Mononuclear cell (primary cell): ENCODE measurements around the gene TFDP1. TPM values are rescaled to one million over a fixed set of nuclear protein-coding genes. Genes with fewer than 3 reads are reported as not detected.

Experiments used
- H3K27me3 ChIP-seq: 2 replicates; pipeline ENCODE4 v1.6.0; 2011; ENCODE audit warnings: low read length, control low read depth; ENCODE audit not compliant: insufficient read depth
- H3K4me1 ChIP-seq: 2 replicates; pipeline ENCODE4 v1.5.1; 2011; ENCODE audit warnings: mild to moderate bottlenecking, low read length, control low read depth; ENCODE audit not compliant: insufficient read depth
- H3K4me3 ChIP-seq: 2 replicates; pipeline ENCODE4 v1.5.1; 2011; ENCODE audit warnings: mild to moderate bottlenecking, low read length, moderate library complexity
- H3K9me3 ChIP-seq: 2 replicates; pipeline ENCODE4 v1.5.1; 2011; ENCODE audit warnings: low read depth, mild to moderate bottlenecking, control low read depth, low read length
- total RNA-seq: library from RNA; depleted of rRNA; stranded (reverse); fragments of >200 nt; gene quantifications from one replicate; pipeline ENCODE4 v1.2.3, GENCODE V29; 2012

Gene TFDP1
- 20.3 TPM for total RNA-seq

GRCh38 chr13:113584205-113584869, at the start of gene TFDP1:
TFDP1 (plus strand) TSS chr13:113584753; CDS start chr13:113585838, 1,085 bp downstream.
- H3K4me3 ChIP-seq = peak within 1 kb of the TSS; percentile 45
- no peaks in the 10 kb centered on the region for H3K27me3 ChIP-seq
- peaks cover 30% of the 10 kb centered on the region for H3K4me1 ChIP-seq
- no peaks in the 10 kb centered on the region for H3K9me3 ChIP-seq

DNA sequence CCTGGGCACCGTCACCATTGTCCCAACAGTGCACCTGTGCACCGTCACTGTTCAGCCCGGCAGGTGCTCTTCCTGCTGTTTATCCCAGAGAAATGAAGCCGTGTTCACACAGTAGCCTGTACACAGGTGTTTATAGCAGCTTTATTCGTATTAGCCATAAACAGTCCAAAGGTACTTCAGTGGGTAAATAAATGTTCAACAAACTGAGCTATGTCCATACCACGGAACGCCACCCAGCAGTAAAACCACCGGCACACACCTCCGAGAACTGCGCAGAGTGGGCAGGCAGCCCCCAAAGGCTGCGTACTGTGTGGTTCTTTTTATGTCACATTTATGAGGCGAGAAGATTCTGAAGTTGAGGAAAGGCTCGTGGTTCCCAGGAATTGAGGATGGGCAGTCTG, 49.2 kb upstream of the TFDP1 start:
- H3K4me1 ChIP-seq = no peaks in the 10 kb centered on the region
- H3K4me3 ChIP-seq = no peak overlapping the region
- no peaks in the 10 kb centered on the region for H3K27me3 ChIP-seq
- H3K9me3 ChIP-seq = no peaks in the 10 kb centered on the region

DNA sequence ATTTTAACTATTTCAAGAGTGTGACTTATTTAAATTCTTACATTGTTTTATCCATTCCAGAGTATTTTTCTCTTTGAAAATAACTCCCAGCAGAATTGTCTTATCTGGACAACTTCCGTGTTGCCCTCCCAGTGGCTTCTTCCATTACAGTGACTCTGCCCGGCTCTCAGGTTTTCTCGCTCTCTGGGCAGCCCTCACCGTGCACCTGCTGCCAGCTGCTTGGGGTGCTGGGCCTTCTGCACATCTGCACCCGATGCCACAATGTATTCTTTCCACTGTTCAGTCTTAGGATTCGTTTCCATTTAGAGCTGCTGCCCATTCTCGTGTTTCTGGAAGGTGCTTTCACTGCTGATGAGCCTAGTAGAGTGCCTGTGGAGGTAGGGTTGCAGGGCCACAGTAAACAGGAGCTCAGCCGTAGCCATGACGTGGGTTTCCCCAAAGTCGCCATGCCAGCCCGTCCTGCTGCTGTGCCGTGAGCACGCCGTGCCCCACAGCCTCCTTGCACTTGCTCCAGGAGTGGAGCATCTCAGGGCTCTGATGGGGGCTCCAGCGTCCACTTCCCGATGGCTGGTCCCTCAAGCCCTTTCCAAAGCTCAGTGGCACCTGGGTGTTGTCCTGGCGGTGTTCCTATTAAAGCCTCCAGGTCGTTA, 48.0 kb upstream of the TFDP1 start:
- no peaks in the 10 kb centered on the region for H3K4me1 ChIP-seq
- no peaks in the 10 kb centered on the region for H3K27me3 ChIP-seq
- H3K4me3 ChIP-seq = no peak overlapping the region
- H3K9me3 ChIP-seq = peaks cover 6% of the 10 kb centered on the region

- H3K27me3 ChIP-seq = no peaks in the 10 kb centered on the region
- peaks cover 6% of the 10 kb centered on the region for H3K9me3 ChIP-seq
- no peak overlapping the region for H3K4me3 ChIP-seq
- no peaks in the 10 kb centered on the region for H3K4me1 ChIP-seq
Observed at GRCh38 chr13:113537205-113537604, 47.3 kb upstream of the TFDP1 start.

DNA sequence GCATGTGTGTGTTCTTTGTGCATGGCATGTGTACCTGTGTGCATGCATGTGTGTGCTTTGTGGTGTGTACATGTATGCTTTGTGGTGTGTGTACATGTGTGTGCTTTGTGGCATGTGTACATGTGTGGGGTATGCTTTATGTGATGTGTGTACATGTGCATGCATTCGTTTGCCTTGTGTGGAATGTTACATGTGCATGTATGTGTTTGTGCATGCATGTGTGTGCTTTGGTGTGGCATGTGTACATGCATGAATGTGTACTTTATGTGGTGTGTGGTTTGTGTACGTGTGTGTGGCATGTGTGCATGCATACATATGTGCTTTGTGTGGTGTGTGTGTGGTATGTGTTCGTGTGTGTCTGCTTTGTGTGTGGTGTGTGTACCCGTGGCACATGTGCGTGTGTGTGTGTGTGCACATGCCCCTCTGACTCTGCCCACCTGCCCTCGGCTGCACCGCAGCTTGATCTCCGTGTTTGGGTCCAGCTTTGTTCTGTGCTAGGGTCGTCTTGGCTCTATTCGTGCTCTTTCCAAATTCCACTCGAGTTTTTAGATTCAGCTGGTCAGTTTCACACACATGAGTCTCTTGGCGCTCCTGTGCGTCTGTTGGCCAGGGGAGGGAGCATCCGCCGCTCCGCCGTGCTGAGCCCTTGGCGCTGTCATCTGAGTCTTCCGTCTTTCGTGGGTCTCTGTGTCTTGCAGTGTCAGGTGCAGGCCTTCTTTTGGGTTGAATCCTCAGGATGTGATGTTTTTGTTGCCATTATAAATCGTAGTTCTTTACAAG, 46.5 kb upstream of the TFDP1 start:
- Histone ChIP-seq H3K27me3 (no peaks in the 10 kb centered on the region), H3K9me3 (peaks cover 6% of the 10 kb centered on the region), H3K4me1 (no peaks in the 10 kb centered on the region), H3K4me3 (no peak overlapping the region)

- peaks cover 6% of the 10 kb centered on the region for H3K9me3 ChIP-seq
- no peaks in the 10 kb centered on the region for H3K27me3 ChIP-seq
- no peak overlapping the region for H3K4me3 ChIP-seq
- H3K4me1 ChIP-seq = no peaks in the 10 kb centered on the region
Observed at GRCh38 chr13:113538689-113539058, 45.9 kb upstream of the TFDP1 start.

DNA sequence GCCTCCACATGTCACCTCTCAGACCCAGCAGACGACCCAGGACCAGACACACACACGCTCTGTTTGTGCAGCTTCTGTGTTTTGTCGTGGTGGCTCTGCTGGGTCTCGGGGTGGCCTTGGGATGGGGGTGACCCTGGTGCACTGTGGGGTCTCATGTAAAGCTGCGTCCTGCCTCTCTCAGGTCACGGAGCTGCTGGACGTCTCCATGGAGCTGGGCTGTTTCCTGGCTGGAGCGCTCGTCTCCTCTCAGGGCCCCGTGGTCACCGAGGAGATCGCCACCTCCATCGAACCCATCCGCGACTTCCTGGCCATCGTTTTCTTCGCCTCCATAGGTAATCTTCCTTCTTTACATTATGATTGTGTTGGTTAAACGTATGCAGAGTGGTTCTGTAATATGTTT, 45.4 kb upstream of the TFDP1 start:
- no peaks in the 10 kb centered on the region for H3K4me1 ChIP-seq
- no peaks in the 10 kb centered on the region for H3K27me3 ChIP-seq
- peaks cover 6% of the 10 kb centered on the region for H3K9me3 ChIP-seq
- H3K4me3 ChIP-seq = no peak overlapping the region

GRCh38 chr13:113539822-113540221, 44.7 kb upstream of the TFDP1 start:
- H3K9me3 ChIP-seq = peaks cover 6% of the 10 kb centered on the region
- no peaks in the 10 kb centered on the region for H3K27me3 ChIP-seq
- no peak overlapping the region for H3K4me3 ChIP-seq
- H3K4me1 ChIP-seq = no peaks in the 10 kb centered on the region

- H3K4me3 ChIP-seq = no peak overlapping the region
- H3K4me1 ChIP-seq = no peaks in the 10 kb centered on the region
- H3K9me3 ChIP-seq = peaks cover 6% of the 10 kb centered on the region
- no peaks in the 10 kb centered on the region for H3K27me3 ChIP-seq
Observed at GRCh38 chr13:113540523-113540922, 44.0 kb upstream of the TFDP1 start.

DNA sequence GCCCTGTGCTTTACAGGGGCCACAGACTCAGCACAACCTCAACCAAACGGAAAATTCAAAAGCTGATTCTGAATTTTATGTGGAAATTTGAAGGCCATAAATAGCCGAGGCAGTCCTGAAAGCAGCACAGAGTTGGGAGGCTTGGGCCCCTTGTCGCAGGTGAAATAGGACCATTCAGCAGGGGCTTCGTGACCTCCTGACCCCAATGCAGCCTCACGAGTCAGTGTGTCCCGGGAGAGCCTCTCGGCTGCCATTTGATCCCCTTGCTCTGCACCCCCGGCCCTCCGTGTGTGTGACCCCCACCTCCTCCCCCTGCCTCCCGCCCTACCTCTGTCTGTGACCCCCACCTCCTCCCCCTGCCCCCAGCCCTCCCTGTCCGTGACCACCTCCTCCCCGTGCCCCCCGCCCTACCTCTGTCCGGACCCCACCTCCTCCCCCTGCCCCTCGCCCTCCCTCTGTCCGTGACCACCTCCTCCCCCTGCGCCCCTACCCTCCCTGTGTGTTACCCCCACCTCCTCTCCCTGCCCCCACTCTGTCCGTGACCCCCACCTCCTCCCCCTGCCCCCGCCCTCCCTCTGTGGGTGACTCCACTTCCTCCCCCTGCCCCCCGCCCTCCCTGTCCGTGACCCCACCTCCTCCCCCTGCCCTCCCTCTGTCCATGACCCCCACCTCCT, 41.7 kb upstream of the TFDP1 start:
- Histone ChIP-seq H3K4me1 (no peaks in the 10 kb centered on the region), H3K4me3 (no peak overlapping the region), H3K9me3 (peaks cover 6% of the 10 kb centered on the region), H3K27me3 (no peaks in the 10 kb centered on the region)

- Histone ChIP-seq H3K4me1 (no peaks in the 10 kb centered on the region), H3K9me3 (peaks cover 6% of the 10 kb centered on the region), H3K4me3 (no peak overlapping the region), H3K27me3 (no peaks in the 10 kb centered on the region)
Observed at GRCh38 chr13:113544071-113544891, 40.3 kb upstream of the TFDP1 start.

- Histone ChIP-seq H3K9me3 (peaks cover 6% of the 10 kb centered on the region), H3K4me3 (no peak overlapping the region), H3K4me1 (no peaks in the 10 kb centered on the region), H3K27me3 (no peaks in the 10 kb centered on the region)
Observed at GRCh38 chr13:113544896-113545295, 39.7 kb upstream of the TFDP1 start.

DNA sequence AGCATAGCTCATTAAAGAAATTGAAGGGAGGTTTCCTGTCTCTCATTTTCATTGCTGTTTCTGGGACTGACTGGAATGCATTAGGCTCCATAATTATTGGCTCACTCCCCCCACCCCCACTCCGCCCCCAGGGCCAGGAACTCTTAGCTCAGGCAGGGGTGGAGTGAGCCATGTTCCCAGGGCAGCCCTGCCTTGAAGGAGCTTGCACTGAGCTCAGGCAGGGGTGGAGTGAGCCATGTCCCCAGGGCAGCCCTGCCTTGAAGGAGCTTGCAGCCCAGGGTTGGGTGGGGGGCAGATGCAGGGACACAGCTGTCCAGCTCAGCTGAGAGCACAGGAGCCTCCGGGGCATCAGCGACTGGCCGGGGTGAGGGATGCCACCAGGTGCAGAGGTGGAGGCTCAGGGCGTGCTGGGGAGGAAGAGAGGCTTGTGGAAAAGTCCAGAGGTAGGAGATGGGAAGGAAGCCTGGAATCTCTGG, 39.1 kb upstream of the TFDP1 start:
- H3K4me3 ChIP-seq = no peak overlapping the region
- H3K27me3 ChIP-seq = no peaks in the 10 kb centered on the region
- H3K9me3 ChIP-seq = peaks cover 6% of the 10 kb centered on the region
- H3K4me1 ChIP-seq = no peaks in the 10 kb centered on the region

- peaks cover 4% of the 10 kb centered on the region for H3K9me3 ChIP-seq
- H3K27me3 ChIP-seq = no peaks in the 10 kb centered on the region
- no peak overlapping the region for H3K4me3 ChIP-seq
- H3K4me1 ChIP-seq = no peaks in the 10 kb centered on the region
Observed at GRCh38 chr13:113545931-113546516, 38.5 kb upstream of the TFDP1 start.
